GM21367 (cell line): Measurements from ENCODE around the gene LIMS1.
A peak's percentile ranks its signal among the peaks of the same experiment; 100 is the strongest.
"Not testable (repeated sequence)": the region's sequence is repeated elsewhere in the genome, so short reads cannot be mapped to it uniquely, and the experiment has no call there.

Experiments
- ATAC-seq: cut with Tn5 transposase; IDR thresholded peaks from one replicate; pipeline ENCODE4 v1.9.1; 2021; ENCODE audit not compliant: unreplicated experiment

The LIMS1 gene

GRCh38 chr2:108716971-108717370 is 182.7 kb downstream of the LIMS1 start:
- not testable (repeated sequence) for ATAC-seq

GRCh38 chr2:108719149-108720044 is 185.1 kb downstream of the LIMS1 start, which contains the start of gene RANBP2:
Gene RANBP2, plus strand, starts transcription at chr2:108719482. Its CDS starts 125 bp downstream, at chr2:108719607.
- peak; percentile 99 for ATAC-seq

- ATAC-seq, result not testable (repeated sequence)
These were observed 191.8 kb downstream of the LIMS1 start for GRCh38 chr2:108726048-108726447.

- not testable (repeated sequence) for ATAC-seq
These were observed 200.4 kb downstream of the LIMS1 start for GRCh38 chr2:108734656-108735055.
